ENCODE results near the gene DALRD3. TPM values are rescaled to one million over a fixed set of nuclear protein-coding genes. Genes with fewer than 3 reads are reported as not detected.

Gene DALRD3
- polyA plus RNA-seq, 1 of the 3 experiments (the other 2 are of a cell fraction), result 82.7 TPM

GRCh38 chr3:49006408-49007067, 11.8 kb downstream of the DALRD3 start:
- peak overlapping the region; percentile 77 for H2AFZ ChIP-seq (ENCODE audit: low read depth)
- peaks cover 3 to 4% of the 10 kb centered on the region in 2 experiments for H3K36me3 ChIP-seq (replicated peaks in 1 of 2; ENCODE audit: control insufficient read depth in 1 of 2, insufficient read depth in 2 of 2, low read length in 1 of 2)
- H3K9me2 ChIP-seq, result no peaks in the 10 kb centered on the region
- peak overlapping the region; percentile 92 to 96 for H3K27ac ChIP-seq (ENCODE audit: low read depth in 2 of 2, low read length in 1 of 2)
- H3K4me3 ChIP-seq (ENCODE audit: low read depth in 2 of 2, low read length in 1 of 2), result peak overlapping the region; percentile 78 to 97
- H3K9ac ChIP-seq, result peak overlapping the region; percentile 100
- DNase-seq, result peak; percentile 49
- H3K79me2 ChIP-seq (ENCODE audit: insufficient read depth), result peaks cover 52% of the 10 kb centered on the region
- H4K20me1 ChIP-seq (ENCODE audit: insufficient read depth), result peaks cover 34% of the 10 kb centered on the region
- ChIA-PET POLR2A (interaction anchor here (0.5 to 4.4 kb wide), 14 partner anchors 9 to 343 kb away, joined by 3 to 80 read pairs (median 7); partner anchors contain the start of genes DALRD3, IMPDH2, NDUFAF3 and QRICH1), CTCF (interaction anchor here (0.8 to 4.4 kb wide), 11 partner anchors 8 to 323 kb away, joined by 3 to 39 read pairs (median 9); partner anchors contain the start of genes DALRD3, IMPDH2, NDUFAF3 and P4HTM)
- peak overlapping the region; percentile 100 for H3K4me2 ChIP-seq
- peaks cover 3% of the 10 kb centered on the region for H3F3A ChIP-seq (replicated peaks; ENCODE audit: insufficient read depth)
- H3K27me3 ChIP-seq (ENCODE audit: insufficient read depth), result no peaks in the 10 kb centered on the region
- 7% methylated on average over 7 of the region's 32 CpGs for WGBS (ENCODE audit: low lambda C conversion rate)
- no peak for TF ChIP-seq NRF1 (IDR thresholded peaks at IDR 0.05; ENCODE audit: low read depth, low read length)
- TF ChIP-seq, protein P1, sequence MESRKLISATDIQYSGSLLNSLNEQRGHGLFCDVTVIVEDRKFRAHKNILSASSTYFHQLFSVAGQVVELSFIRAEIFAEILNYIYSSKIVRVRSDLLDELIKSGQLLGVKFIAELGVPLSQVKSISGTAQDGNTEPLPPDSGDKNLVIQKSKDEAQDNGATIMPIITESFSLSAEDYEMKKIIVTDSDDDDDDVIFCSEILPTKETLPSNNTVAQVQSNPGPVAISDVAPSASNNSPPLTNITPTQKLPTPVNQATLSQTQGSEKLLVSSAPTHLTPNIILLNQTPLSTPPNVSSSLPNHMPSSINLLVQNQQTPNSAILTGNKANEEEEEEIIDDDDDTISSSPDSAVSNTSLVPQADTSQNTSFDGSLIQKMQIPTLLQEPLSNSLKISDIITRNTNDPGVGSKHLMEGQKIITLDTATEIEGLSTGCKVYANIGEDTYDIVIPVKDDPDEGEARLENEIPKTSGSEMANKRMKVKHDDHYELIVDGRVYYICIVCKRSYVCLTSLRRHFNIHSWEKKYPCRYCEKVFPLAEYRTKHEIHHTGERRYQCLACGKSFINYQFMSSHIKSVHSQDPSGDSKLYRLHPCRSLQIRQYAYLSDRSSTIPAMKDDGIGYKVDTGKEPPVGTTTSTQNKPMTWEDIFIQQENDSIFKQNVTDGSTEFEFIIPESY (IDR thresholded peaks at IDR 0.05; ENCODE audit: borderline replicate concordance, low read depth), result no peak
- no peak for TF ChIP-seq EP300 (IDR thresholded peaks at IDR 0.05; ENCODE audit: borderline replicate concordance in 1 of 2, low read depth in 1 of 2, low read length in 1 of 2)
- no peak for TF ChIP-seq FOXM1 (IDR thresholded peaks at IDR 0.05; ENCODE audit: low read depth)
- no peak for TF ChIP-seq SIN3A (IDR thresholded peaks at IDR 0.05; ENCODE audit: borderline replicate concordance, low read depth, low read length)
- no peak for TF ChIP-seq TAF1 (IDR thresholded peaks at IDR 0.05; ENCODE audit: borderline replicate concordance, low read depth, low read length)
- TF ChIP-seq, protein P2, sequence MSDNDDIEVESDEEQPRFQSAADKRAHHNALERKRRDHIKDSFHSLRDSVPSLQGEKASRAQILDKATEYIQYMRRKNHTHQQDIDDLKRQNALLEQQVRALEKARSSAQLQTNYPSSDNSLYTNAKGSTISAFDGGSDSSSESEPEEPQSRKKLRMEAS (IDR thresholded peaks at IDR 0.05; ENCODE audit: low read depth), result no peak
- TF ChIP-seq RCOR1 (IDR thresholded peaks at IDR 0.05; ENCODE audit: low read length), result no peak
- no peak for TF ChIP-seq TEAD4 (IDR thresholded peaks at IDR 0.05; ENCODE audit: borderline replicate concordance, insufficient read depth)
- TF ChIP-seq MEF2A (IDR thresholded peaks at IDR 0.05; ENCODE audit: borderline replicate concordance, low read depth), result no peak
- TF ChIP-seq, protein P3, sequence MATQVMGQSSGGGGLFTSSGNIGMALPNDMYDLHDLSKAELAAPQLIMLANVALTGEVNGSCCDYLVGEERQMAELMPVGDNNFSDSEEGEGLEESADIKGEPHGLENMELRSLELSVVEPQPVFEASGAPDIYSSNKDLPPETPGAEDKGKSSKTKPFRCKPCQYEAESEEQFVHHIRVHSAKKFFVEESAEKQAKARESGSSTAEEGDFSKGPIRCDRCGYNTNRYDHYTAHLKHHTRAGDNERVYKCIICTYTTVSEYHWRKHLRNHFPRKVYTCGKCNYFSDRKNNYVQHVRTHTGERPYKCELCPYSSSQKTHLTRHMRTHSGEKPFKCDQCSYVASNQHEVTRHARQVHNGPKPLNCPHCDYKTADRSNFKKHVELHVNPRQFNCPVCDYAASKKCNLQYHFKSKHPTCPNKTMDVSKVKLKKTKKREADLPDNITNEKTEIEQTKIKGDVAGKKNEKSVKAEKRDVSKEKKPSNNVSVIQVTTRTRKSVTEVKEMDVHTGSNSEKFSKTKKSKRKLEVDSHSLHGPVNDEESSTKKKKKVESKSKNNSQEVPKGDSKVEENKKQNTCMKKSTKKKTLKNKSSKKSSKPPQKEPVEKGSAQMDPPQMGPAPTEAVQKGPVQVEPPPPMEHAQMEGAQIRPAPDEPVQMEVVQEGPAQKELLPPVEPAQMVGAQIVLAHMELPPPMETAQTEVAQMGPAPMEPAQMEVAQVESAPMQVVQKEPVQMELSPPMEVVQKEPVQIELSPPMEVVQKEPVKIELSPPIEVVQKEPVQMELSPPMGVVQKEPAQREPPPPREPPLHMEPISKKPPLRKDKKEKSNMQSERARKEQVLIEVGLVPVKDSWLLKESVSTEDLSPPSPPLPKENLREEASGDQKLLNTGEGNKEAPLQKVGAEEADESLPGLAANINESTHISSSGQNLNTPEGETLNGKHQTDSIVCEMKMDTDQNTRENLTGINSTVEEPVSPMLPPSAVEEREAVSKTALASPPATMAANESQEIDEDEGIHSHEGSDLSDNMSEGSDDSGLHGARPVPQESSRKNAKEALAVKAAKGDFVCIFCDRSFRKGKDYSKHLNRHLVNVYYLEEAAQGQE (IDR thresholded peaks at IDR 0.05; ENCODE audit: low read depth, low read length), result no peak
- TF ChIP-seq NFIC (IDR thresholded peaks at IDR 0.05; ENCODE audit: borderline replicate concordance), result no peak
- TF ChIP-seq JUND (IDR thresholded peaks at IDR 0.05), result no peak
- TF ChIP-seq RFX5 (IDR thresholded peaks at IDR 0.05; ENCODE audit: low read length), result no peak
- peaks cover 0 to 21% of the 10 kb centered on the region in 2 experiments; a peak in 2 of 4 replicates for H3K4me1 ChIP-seq (ENCODE audit: control insufficient read depth in 1 of 2, insufficient read depth in 2 of 2, low read depth in 1 of 2, low read length in 1 of 2)
- no peaks in the 10 kb centered on the region for H3K9me3 ChIP-seq

All from SK-N-SH (cell line).